GM23338 (cell line): ENCODE data around the gene HRH4. TPM values are rescaled to one million over a fixed set of nuclear protein-coding genes. Genes with fewer than 3 reads are reported as not detected.

Experiments used
- ATAC-seq: fragments of 200-7000 bp; cut with Tn5 transposase; 3 replicates; pipeline ENCODE4 v1.9.1; 2020
- DNase-seq: peaks from one replicate; pipeline ENCODE4 v3.0.0-alpha.2; 2015; ENCODE audit warnings: low spot score
- H2AFZ ChIP-seq: fragments of 200-600 bp; sonication (generic); 2 replicates; pipeline ENCODE4 v1.8.0; 2016; ENCODE audit warnings: antibody characterized with exemption, mild to moderate bottlenecking, moderate library complexity
- H3F3A ChIP-seq: fragments of 200-600 bp; sonication (generic); replicated peaks from 2 replicates; pipeline ENCODE4 v1.8.0; 2017; ENCODE audit warnings: antibody characterized with exemption, mixed run types, low read depth
- H3K27ac ChIP-seq: fragments of 200-600 bp; sonication (generic); 2 replicates; pipeline ENCODE4 v1.6.1; 2016; ENCODE audit warnings: low read depth
- H3K27me3 ChIP-seq: fragments of 200-600 bp; sonication (generic); 2 replicates; pipeline ENCODE4 v1.8.0; 2016; ENCODE audit warnings: mild to moderate bottlenecking, mixed run types, moderate library complexity; ENCODE audit not compliant: insufficient read depth
- H3K36me3 ChIP-seq: fragments of 200-600 bp; sonication (generic); 2 replicates; pipeline ENCODE4 v1.8.0; 2016; ENCODE audit warnings: mild to moderate bottlenecking; ENCODE audit not compliant: insufficient read depth
- H3K4me1 ChIP-seq: fragments of 200-600 bp; sonication (generic); 2 replicates; pipeline ENCODE4 v1.8.0; 2016; ENCODE audit warnings: mild to moderate bottlenecking, moderate library complexity; ENCODE audit not compliant: insufficient read depth
- H3K4me2 ChIP-seq: fragments of 200-600 bp; sonication (generic); 2 replicates; pipeline ENCODE4 v1.7.1; 2017; ENCODE audit warnings: mixed run types
- H3K4me3 ChIP-seq: fragments of 200-600 bp; sonication (generic); 2 replicates; pipeline ENCODE4 v1.6.1; 2016; ENCODE audit warnings: mixed run types
- H3K79me2 ChIP-seq: fragments of 200-600 bp; sonication (generic); replicated peaks from 2 replicates; pipeline ENCODE4 v1.8.0; 2017; ENCODE audit warnings: mild to moderate bottlenecking; ENCODE audit not compliant: insufficient read depth
- H3K9me2 ChIP-seq: fragments of 200-600 bp; sonication (generic); 2 replicates; pipeline ENCODE4 v1.8.0; 2017; ENCODE audit not compliant: insufficient read depth
- H4K20me1 ChIP-seq: fragments of 200-600 bp; sonication (generic); replicated peaks from 2 replicates; pipeline ENCODE4 v1.8.0; 2017; ENCODE audit warnings: mild to moderate bottlenecking; ENCODE audit not compliant: insufficient read depth
- H3K27ac Mint-ChIP-seq: 2 replicates; pipeline ENCODE4 v1.8.0; 2020; ENCODE audit warnings: inconsistent platforms, mild to moderate bottlenecking, moderate library complexity, mixed read lengths
- H3K27me3 Mint-ChIP-seq: 3 replicates; pipeline ENCODE4 v1.8.0; 2022; ENCODE audit warnings: low read depth, mild to moderate bottlenecking, moderate library complexity, mixed read lengths, inconsistent platforms; ENCODE audit not compliant: insufficient read depth, poor library complexity
- H3K36me3 Mint-ChIP-seq: 3 replicates; pipeline ENCODE4 v1.8.0; 2021; ENCODE audit warnings: low read depth, mild to moderate bottlenecking, inconsistent platforms, moderate library complexity, mixed read lengths
- H3K4me1 Mint-ChIP-seq: 3 replicates; pipeline ENCODE4 v1.8.0; 2020; ENCODE audit warnings: mild to moderate bottlenecking, inconsistent platforms, mixed read lengths
- H3K4me3 Mint-ChIP-seq: 3 replicates; pipeline ENCODE4 v1.8.0; 2021; ENCODE audit warnings: moderate library complexity, mild to moderate bottlenecking, inconsistent platforms, mixed read lengths
- H3K9me3 Mint-ChIP-seq: 3 replicates; pipeline ENCODE4 v1.8.0; 2020; ENCODE audit warnings: moderate library complexity, mild to moderate bottlenecking, inconsistent platforms, mixed read lengths
- CREB1 ChIP-seq: fragments of 250-450 bp; sonication (Bioruptor Pico); IDR thresholded peaks from 2 replicates; pipeline ENCODE4 v1.5.0; 2020; ENCODE audit warnings: low read depth, mild to moderate bottlenecking, moderate library complexity
- ETS1 ChIP-seq: IDR thresholded peaks from 2 replicates; pipeline ENCODE4 v1.6.1; 2016; ENCODE audit warnings: antibody characterized with exemption
- EZH2 ChIP-seq: fragments of 200-600 bp; sonication (generic); IDR thresholded peaks from one replicate; pipeline ENCODE4 v1.8.0; 2017; ENCODE audit warnings: antibody characterized with exemption, mild to moderate bottlenecking, low read depth; ENCODE audit not compliant: unreplicated experiment
- EZH2phosphoT487 ChIP-seq: fragments of 200-600 bp; sonication (generic); IDR thresholded peaks from one replicate; pipeline ENCODE4 v1.8.1; 2018; ENCODE audit warnings: antibody characterized with exemption; ENCODE audit not compliant: unreplicated experiment
- JUNB ChIP-seq: IDR thresholded peaks from one replicate; pipeline ENCODE4 v1.6.1; 2016; ENCODE audit warnings: antibody characterized with exemption; ENCODE audit not compliant: unreplicated experiment
- NANOG ChIP-seq: IDR thresholded peaks from 2 replicates; pipeline ENCODE4 v1.6.1; 2016; ENCODE audit warnings: antibody characterized with exemption, borderline replicate concordance
- POLR2AphosphoS5 ChIP-seq: IDR thresholded peaks from 2 replicates; pipeline ENCODE4 v1.6.1; 2016; ENCODE audit warnings: antibody characterized with exemption, low read depth
- STAT1 ChIP-seq: IDR thresholded peaks from one replicate; pipeline ENCODE4 v1.6.1; 2016; ENCODE audit warnings: antibody characterized with exemption; ENCODE audit not compliant: unreplicated experiment
- ZNF114 ChIP-seq: fragments of 250-450 bp; sonication (Bioruptor Pico); IDR thresholded peaks from 2 replicates; pipeline ENCODE4 v1.5.0; 2020; ENCODE audit warnings: mild to moderate bottlenecking, moderate library complexity
- ZNF331 ChIP-seq: fragments of 250-450 bp; sonication (Bioruptor Pico); IDR thresholded peaks from 2 replicates; pipeline ENCODE4 v1.5.0; 2020; ENCODE audit warnings: low read depth, mild to moderate bottlenecking, moderate library complexity
- ZNF462 ChIP-seq: fragments of 250-450 bp; sonication (Bioruptor Pico); IDR thresholded peaks from 2 replicates; pipeline ENCODE4 v1.5.0; 2020; ENCODE audit warnings: mild to moderate bottlenecking, moderate library complexity
- polyA plus RNA-seq: library from polyadenylated mRNA; unstranded; fragments of >200 nt; fragmentation: Nextera tagmentation; extraction: Ambion mirVana; gene quantifications from 2 replicates; pipeline ENCODE4 v1.2.1, GENCODE V29; 2016
- total RNA-seq: library from RNA; depleted of rRNA; stranded (reverse); fragments of >200 nt; shearing (Covaris generic); gene quantifications from 2 replicates; pipeline ENCODE4 v1.2.3, GENCODE V29; 2014
- TF ChIP-seq, protein P1 (sequence below): IDR thresholded peaks from one replicate; pipeline ENCODE4 v1.6.1; 2018; ENCODE audit warnings: antibody characterized with exemption; ENCODE audit not compliant: unreplicated experiment
- TF ChIP-seq, protein P2 (sequence below), 2 experiments: fragments of 200-600 bp in 1 of 2; sonication (generic) in 1 of 2; conservative IDR thresholded peaks; 2 replicates each; pipeline versions ENCODE4 v1.5.1 to v1.6.1; 2016 to 2017; ENCODE audit warnings: antibody characterized with exemption in 2 of 2, low read depth in 2 of 2, mild to moderate bottlenecking in 2 of 2, moderate library complexity in 1 of 2

HRH4 gene
- total and polyA plus RNA-seq, 2 experiments from 2014 or later, result 0.17 TPM; not detected in 1

DNA sequence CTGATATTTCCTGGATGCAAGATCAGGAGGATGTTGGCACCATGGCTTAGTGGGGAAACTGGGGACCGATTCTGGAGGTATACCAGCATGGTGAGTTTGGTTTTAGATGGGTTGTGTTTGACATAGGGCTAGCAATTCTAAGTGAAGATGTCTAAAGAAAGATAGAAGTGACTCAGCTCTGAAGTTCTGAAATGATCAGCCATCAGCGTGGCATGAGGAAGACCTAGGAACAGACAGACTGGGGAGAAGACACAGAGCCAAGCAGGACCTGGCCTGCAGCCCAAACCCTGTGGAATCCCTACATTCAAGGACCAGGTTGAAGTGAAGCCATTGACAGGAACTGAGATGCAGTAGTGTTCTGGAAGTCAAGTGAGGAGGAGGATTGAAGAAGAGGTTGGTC, 39.8 kb downstream of the HRH4 start:
- H3K4me2 ChIP-seq, result no peak overlapping the region
- no peaks in the 10 kb centered on the region for H3K79me2 ChIP-seq

More for the DNA sequence above, 39.8 kb downstream of the HRH4 start:
- H3K27me3 ChIP-seq, result no peaks in the 10 kb centered on the region
- no peak overlapping the region for H2AFZ ChIP-seq
- no peak overlapping the region for H3K4me3 Mint-ChIP-seq
- H4K20me1 ChIP-seq, result no peaks in the 10 kb centered on the region
- no peaks in the 10 kb centered on the region for H3K27me3 Mint-ChIP-seq
- no peak overlapping the region for H3K27ac ChIP-seq
- H3K36me3 Mint-ChIP-seq, result no peaks in the 10 kb centered on the region
- ATAC-seq, result no peak
- no peak for TF ChIP-seq NANOG
- no peak for TF ChIP-seq ZNF462 (CRISPR knock-in tag)
- TF ChIP-seq CREB1, result no peak
- no peak for TF ChIP-seq POLR2AphosphoS5
- TF ChIP-seq, protein P1, sequence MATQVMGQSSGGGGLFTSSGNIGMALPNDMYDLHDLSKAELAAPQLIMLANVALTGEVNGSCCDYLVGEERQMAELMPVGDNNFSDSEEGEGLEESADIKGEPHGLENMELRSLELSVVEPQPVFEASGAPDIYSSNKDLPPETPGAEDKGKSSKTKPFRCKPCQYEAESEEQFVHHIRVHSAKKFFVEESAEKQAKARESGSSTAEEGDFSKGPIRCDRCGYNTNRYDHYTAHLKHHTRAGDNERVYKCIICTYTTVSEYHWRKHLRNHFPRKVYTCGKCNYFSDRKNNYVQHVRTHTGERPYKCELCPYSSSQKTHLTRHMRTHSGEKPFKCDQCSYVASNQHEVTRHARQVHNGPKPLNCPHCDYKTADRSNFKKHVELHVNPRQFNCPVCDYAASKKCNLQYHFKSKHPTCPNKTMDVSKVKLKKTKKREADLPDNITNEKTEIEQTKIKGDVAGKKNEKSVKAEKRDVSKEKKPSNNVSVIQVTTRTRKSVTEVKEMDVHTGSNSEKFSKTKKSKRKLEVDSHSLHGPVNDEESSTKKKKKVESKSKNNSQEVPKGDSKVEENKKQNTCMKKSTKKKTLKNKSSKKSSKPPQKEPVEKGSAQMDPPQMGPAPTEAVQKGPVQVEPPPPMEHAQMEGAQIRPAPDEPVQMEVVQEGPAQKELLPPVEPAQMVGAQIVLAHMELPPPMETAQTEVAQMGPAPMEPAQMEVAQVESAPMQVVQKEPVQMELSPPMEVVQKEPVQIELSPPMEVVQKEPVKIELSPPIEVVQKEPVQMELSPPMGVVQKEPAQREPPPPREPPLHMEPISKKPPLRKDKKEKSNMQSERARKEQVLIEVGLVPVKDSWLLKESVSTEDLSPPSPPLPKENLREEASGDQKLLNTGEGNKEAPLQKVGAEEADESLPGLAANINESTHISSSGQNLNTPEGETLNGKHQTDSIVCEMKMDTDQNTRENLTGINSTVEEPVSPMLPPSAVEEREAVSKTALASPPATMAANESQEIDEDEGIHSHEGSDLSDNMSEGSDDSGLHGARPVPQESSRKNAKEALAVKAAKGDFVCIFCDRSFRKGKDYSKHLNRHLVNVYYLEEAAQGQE, result no peak
- TF ChIP-seq ETS1, result no peak
- TF ChIP-seq ZNF331 (CRISPR knock-in tag), result no peak
- no peak for TF ChIP-seq EZH2phosphoT487
- no peak for TF ChIP-seq STAT1
- TF ChIP-seq ZNF114 (CRISPR knock-in tag), result no peak
- no peak for TF ChIP-seq EZH2
- TF ChIP-seq, protein P2, sequence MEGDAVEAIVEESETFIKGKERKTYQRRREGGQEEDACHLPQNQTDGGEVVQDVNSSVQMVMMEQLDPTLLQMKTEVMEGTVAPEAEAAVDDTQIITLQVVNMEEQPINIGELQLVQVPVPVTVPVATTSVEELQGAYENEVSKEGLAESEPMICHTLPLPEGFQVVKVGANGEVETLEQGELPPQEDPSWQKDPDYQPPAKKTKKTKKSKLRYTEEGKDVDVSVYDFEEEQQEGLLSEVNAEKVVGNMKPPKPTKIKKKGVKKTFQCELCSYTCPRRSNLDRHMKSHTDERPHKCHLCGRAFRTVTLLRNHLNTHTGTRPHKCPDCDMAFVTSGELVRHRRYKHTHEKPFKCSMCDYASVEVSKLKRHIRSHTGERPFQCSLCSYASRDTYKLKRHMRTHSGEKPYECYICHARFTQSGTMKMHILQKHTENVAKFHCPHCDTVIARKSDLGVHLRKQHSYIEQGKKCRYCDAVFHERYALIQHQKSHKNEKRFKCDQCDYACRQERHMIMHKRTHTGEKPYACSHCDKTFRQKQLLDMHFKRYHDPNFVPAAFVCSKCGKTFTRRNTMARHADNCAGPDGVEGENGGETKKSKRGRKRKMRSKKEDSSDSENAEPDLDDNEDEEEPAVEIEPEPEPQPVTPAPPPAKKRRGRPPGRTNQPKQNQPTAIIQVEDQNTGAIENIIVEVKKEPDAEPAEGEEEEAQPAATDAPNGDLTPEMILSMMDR (conservative IDR thresholded peaks at IDR 0.05; ENCODE audit: low read depth in 2 of 2), result no peak
- TF ChIP-seq JUNB, result no peak
- H3K27ac Mint-ChIP-seq, result no peak overlapping the region
- peaks cover 3% of the 10 kb centered on the region; the same call in 1 of the 3 replicates for H3K4me1 Mint-ChIP-seq
- H3K4me3 ChIP-seq, result no peak overlapping the region
- no peaks in the 10 kb centered on the region for H3F3A ChIP-seq
- no peaks in the 10 kb centered on the region for H3K4me1 ChIP-seq
- H3K9me2 ChIP-seq, result no peaks in the 10 kb centered on the region
- no peaks in the 10 kb centered on the region; the same call in 2 of the 3 replicates for H3K9me3 Mint-ChIP-seq
- no peaks in the 10 kb centered on the region for H3K36me3 ChIP-seq
- no peak for DNase-seq
